ENCODE measurements around the gene L1TD1.

L1TD1 gene

GRCh38 chr1:62185677-62186076 lies 9.0 kb upstream of the L1TD1 start:
- TF ChIP-seq CTCF (IDR thresholded peaks at IDR 0.05; ENCODE audit: extremely low read depth, missing control alignments): no peak
- no peak for DNase-seq (ENCODE audit: low spot score)

- TF ChIP-seq CTCF (IDR thresholded peaks at IDR 0.05; ENCODE audit: extremely low read depth, missing control alignments): no peak
- DNase-seq (ENCODE audit: low spot score): no peak
Measured at GRCh38 chr1:62187548-62187947, 7.1 kb upstream of the L1TD1 start.

GRCh38 chr1:62188111-62188510 lies 6.5 kb upstream of the L1TD1 start:
- TF ChIP-seq CTCF (IDR thresholded peaks at IDR 0.05; ENCODE audit: extremely low read depth, missing control alignments): no peak
- DNase-seq (ENCODE audit: low spot score): no peak

GRCh38 chr1:62196086-62196690 lies 1.5 kb downstream of the L1TD1 start:
- DNase-seq (ENCODE audit: low spot score): no peak
- no peak for TF ChIP-seq CTCF (IDR thresholded peaks at IDR 0.05; ENCODE audit: extremely low read depth, missing control alignments)

- no peak for DNase-seq (ENCODE audit: low spot score)
- TF ChIP-seq CTCF (IDR thresholded peaks at IDR 0.05; ENCODE audit: extremely low read depth, missing control alignments): no peak
Measured at GRCh38 chr1:62198069-62198780, 3.6 kb downstream of the L1TD1 start.

GRCh38 chr1:62198781-62199125 lies 4.1 kb downstream of the L1TD1 start:
- TF ChIP-seq CTCF (IDR thresholded peaks at IDR 0.05; ENCODE audit: extremely low read depth, missing control alignments): no peak
- DNase-seq (ENCODE audit: low spot score): no peak

GRCh38 chr1:62207187-62207586 lies 12.5 kb downstream of the L1TD1 start:
- no peak for TF ChIP-seq CTCF (IDR thresholded peaks at IDR 0.05; ENCODE audit: extremely low read depth, missing control alignments)
- DNase-seq (ENCODE audit: low spot score): no peak
